HCT116 (cell line): Measurements from ENCODE around the gene CYP24A1.

Source experiments
- ATF3 ChIP-seq: IDR thresholded peaks from 2 replicates; pipeline ENCODE4 v1.6.1; 2012
- CEBPB ChIP-seq: IDR thresholded peaks from 2 replicates; pipeline ENCODE4 v1.6.1; 2012; ENCODE audit warnings: low read depth
- CTCF ChIP-seq, 3 experiments: fragments of 200-600 bp in 1 of 3; sonication (generic) in 1 of 3; IDR thresholded peaks in 2 of 3; conservative IDR thresholded peaks in 1 of 3; 2 replicates each; pipeline ENCODE4 v1.5.1; 2012 to 2017; ENCODE audit warnings: low read depth in 2 of 3, low read length in 2 of 3, antibody characterized with exemption in 1 of 3, borderline replicate concordance in 1 of 3, control low read depth in 1 of 3, mild to moderate bottlenecking in 1 of 3, mixed read lengths in 1 of 3, mixed run types in 1 of 3, moderate library complexity in 1 of 3; ENCODE audit not compliant: insufficient read depth in 1 of 3
- EGR1 ChIP-seq: IDR thresholded peaks from 2 replicates; pipeline ENCODE4 v1.6.1; 2012; ENCODE audit warnings: low read depth
- ELF1 ChIP-seq: IDR thresholded peaks from 2 replicates; pipeline ENCODE4 v1.6.1; 2012; ENCODE audit warnings: low read depth, borderline replicate concordance
- EZH2 ChIP-seq: fragments of 200-600 bp; sonication (generic); IDR thresholded peaks from 2 replicates; pipeline ENCODE4 v1.6.1; 2017; ENCODE audit warnings: antibody characterized with exemption, mixed run types
- EZH2phosphoT487 ChIP-seq: fragments of 200-600 bp; IDR thresholded peaks from 2 replicates; pipeline ENCODE4 v1.6.1; 2018; ENCODE audit warnings: antibody characterized with exemption, borderline replicate concordance
- JUND ChIP-seq: IDR thresholded peaks from 2 replicates; pipeline ENCODE4 v1.6.1; 2012
- POLR2A ChIP-seq: IDR thresholded peaks from 2 replicates; pipeline ENCODE4 v1.7.0; 2011; ENCODE audit warnings: borderline replicate concordance; ENCODE audit not compliant: insufficient read depth, insufficient read length; ENCODE audit errors: extremely low read depth
- POLR2AphosphoS5 ChIP-seq: IDR thresholded peaks from 2 replicates; pipeline ENCODE4 v1.6.1; 2011; ENCODE audit warnings: mild to moderate bottlenecking, low read depth, low read length, moderate library complexity
- RAD21 ChIP-seq: IDR thresholded peaks from 2 replicates; pipeline ENCODE4 v1.6.1; 2012; ENCODE audit warnings: low read depth, mild to moderate bottlenecking
- SP1 ChIP-seq: IDR thresholded peaks from 2 replicates; pipeline ENCODE4 v1.6.1; 2012; ENCODE audit warnings: low read depth
- TCF7L2 ChIP-seq: IDR thresholded peaks from 2 replicates; pipeline ENCODE4 v1.7.0; 2011; ENCODE audit warnings: borderline replicate concordance, inconsistent platforms; ENCODE audit not compliant: insufficient read depth, insufficient read length; ENCODE audit errors: extremely low read depth

DNA sequence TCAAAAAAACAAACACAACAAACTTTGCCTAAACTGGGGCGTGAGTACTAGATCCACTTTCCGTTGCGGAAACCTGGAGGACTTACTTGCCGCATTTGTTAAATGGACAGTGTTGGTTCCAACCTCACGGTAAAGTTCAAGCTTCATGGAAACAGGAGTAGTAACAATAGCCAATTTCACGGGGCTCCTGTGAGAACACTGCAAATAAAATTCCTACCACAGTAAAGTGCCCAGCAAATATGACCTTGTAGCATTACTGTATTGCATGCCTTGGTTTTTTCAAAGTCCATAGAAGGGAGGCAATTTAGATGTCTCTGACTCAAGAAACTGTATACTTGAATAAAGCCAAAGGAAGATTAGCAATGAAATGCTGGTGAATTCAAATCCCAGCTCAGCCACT is 3.6 kb upstream of the CYP24A1 start:
- TF ChIP-seq CTCF (IDR thresholded peaks at IDR 0.05 in 2 of 3, conservative IDR thresholded peaks at IDR 0.05 in 1 of 3; ENCODE audit: borderline replicate concordance in 1 of 3, insufficient read depth in 1 of 3, low read depth in 2 of 3, low read length in 2 of 3) (no peak), RAD21 (no peak), POLR2AphosphoS5 (no peak), CEBPB (no peak), ELF1 (no peak), EZH2 (no peak), EGR1 (no peak), ATF3 (no peak), POLR2A (no peak), JUND (no peak), SP1 (no peak), EZH2phosphoT487 (no peak), TCF7L2 (no peak)
